SU-DHL-6 (cell line): ENCODE results near the gene WNK3.

Source experiments
- CTCF ChIP-seq: fragments of 200-600 bp; sonication (generic); IDR thresholded peaks from one replicate; pipeline ENCODE4 v1.5.1; 2017; ENCODE audit warnings: antibody characterized with exemption, mild to moderate bottlenecking, low read length, moderate library complexity; ENCODE audit not compliant: insufficient read depth, poor library complexity, severe bottlenecking
- EZH2phosphoT487 ChIP-seq: fragments of 200-600 bp; sonication (generic), shearing (Covaris generic); conservative IDR thresholded peaks from 2 replicates; pipeline ENCODE4 v1.6.1; 2018; ENCODE audit warnings: mild to moderate bottlenecking, antibody characterized with exemption, low read length, moderate library complexity, mixed read lengths

- no peak for TF ChIP-seq CTCF
- no peak for TF ChIP-seq EZH2phosphoT487
These were observed 186.8 kb downstream of the WNK3 start for GRCh38 chrX:54171091-54171490.
